Cardiac septum (tissue), 1 donor: ENCODE results near the gene GABBR1. TPM values are rescaled to one million over a fixed set of nuclear protein-coding genes. Genes with fewer than 3 reads are reported as not detected.

Experiments used
- DNase-seq: peaks from one replicate; pipeline ENCODE4 v3.0.0-alpha.2; 2020; ENCODE audit warnings: low spot score
- intact Hi-C: fragments of 100-400 bp; cut with DNase I; formaldehyde crosslinking; loops from one replicate; pipeline ENCODE4 v1.14.0; 2022
- total RNA-seq: library from RNA; stranded (reverse); fragmentation: NEBNext Ultra II Directional; extraction: Animal tissue kit (Norgen Biotek cat#: 25700); gene quantifications from one replicate; pipeline ENCODE4 v1.2.1, GENCODE V29; 2021
- donor health status: DM: no; HTN: no; CAD: no.

Gene GABBR1
- total RNA-seq, 1 donor from 2014 or later, result 29.5 TPM

GRCh38 chr6:29656157-29656556 is 23.2 kb upstream of the GABBR1 start:
- intact Hi-C loops, result no loop called here
- DNase-seq, result no peak

GRCh38 chr6:29655658-29656057 is 22.7 kb upstream of the GABBR1 start:
- no peak for DNase-seq
- intact Hi-C loops, result no loop called here

- intact Hi-C loops, result loop anchor here (5.0 kb wide), 1 partner anchor 99 kb away; no protein-coding TSS in a partner anchor
- no peak for DNase-seq
These were observed 20.6 kb upstream of the GABBR1 start for GRCh38 chr6:29653452-29654038.

DNA sequence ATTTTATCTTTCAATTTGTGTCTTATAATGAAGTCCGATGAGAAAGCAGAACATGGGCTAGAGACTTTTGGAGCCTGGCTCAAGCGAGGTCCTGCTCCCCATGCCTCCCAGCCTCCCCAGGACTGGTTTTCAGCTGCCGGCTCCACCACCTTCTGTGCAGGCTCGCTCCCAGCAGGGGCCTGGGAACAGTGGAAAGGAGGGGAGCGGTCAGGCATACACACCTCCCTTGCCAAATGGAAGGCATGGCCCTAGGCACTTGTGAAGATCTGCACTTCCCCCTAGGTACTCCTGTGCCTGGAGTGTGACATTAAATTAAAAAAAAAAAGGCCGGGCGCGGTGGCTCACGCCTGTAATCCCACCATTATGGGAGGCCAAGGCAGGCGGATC is 19.2 kb upstream of the GABBR1 start:
- DNase-seq, result no peak
- intact Hi-C loops, result loop anchor here (5.0 kb wide), 1 partner anchor 100 kb away; no protein-coding TSS in a partner anchor

- intact Hi-C loops, result loop anchor here (5.0 kb wide), 1 partner anchor 101 kb away; no protein-coding TSS in a partner anchor
These were observed 18.6 kb upstream of the GABBR1 start for GRCh38 chr6:29651413-29652197.

GRCh38 chr6:29649701-29650673 is 17.0 kb upstream of the GABBR1 start:
- intact Hi-C loops, result loop anchor here (2.0 to 5.0 kb wide), 2 partner anchors 35 to 102 kb away; no protein-coding TSS in a partner anchor
- peak; percentile 100 for DNase-seq

More at GRCh38 chr6:29651413-29652197, 18.6 kb upstream of the GABBR1 start:
- no peak for DNase-seq

GRCh38 chr6:29647927-29648642 is 15.1 kb upstream of the GABBR1 start:
- no peak for DNase-seq
- intact Hi-C loops, result loop anchor here (2.0 kb wide), 1 partner anchor 37 kb away; no protein-coding TSS in a partner anchor

DNA sequence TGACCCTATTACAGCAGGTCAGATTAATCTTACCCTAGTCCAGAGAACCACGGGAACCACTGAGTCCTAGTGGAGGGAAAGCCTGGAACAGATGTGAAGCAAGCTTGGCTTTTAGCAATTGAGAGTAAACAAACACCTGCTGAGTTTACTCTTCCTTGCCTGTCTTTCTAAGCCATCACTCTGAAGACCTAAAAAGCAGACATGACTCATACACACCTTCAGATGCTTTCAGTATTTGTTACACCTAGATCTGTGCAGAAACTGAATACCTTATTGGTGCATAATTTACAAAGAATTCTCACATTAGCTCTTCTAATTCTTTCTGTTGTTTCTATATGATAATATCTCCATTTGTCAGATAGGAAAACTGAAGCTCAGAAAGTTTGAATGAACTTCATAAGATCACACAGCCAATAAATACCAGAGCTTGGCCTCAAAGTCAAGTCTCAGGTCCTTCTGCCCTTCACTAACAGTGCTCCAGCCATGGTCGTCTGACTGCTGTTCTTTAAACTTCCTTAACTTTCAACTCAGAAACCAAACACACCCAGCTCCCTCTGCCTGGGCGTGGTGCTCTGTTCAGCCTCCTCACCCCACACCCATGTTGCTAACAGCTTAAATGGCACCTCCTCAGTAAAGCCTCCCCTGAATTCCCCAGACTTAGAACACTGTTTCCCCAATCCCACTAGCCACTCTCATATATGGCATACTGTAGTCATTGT is 8.6 kb upstream of the GABBR1 start:
- intact Hi-C loops, result no loop called here
- DNase-seq, result no peak

- DNase-seq, result no peak
- intact Hi-C loops, result no loop called here
These were observed 4.3 kb upstream of the GABBR1 start for GRCh38 chr6:29637247-29637646.

DNA sequence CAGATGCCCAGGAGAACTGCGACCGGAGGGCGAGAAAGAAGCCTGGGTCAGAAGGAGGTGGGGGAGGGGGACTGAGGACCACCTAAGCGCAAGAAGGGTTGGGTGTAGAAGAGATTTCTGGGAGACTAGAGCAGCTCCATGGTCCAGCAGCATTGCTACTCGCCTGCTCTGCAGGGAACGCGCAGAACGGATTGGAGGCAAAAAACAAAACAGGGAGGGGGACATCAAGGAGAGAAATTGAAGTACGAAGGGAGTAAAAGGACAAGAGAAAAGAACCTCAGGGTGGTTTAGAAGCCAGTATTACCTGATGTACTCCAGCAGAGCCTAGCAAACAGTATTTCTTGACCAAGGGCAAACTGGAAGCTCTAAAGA is 537 bp upstream of the GABBR1 start:
- no peak for DNase-seq
- intact Hi-C loops, result no loop called here

DNA sequence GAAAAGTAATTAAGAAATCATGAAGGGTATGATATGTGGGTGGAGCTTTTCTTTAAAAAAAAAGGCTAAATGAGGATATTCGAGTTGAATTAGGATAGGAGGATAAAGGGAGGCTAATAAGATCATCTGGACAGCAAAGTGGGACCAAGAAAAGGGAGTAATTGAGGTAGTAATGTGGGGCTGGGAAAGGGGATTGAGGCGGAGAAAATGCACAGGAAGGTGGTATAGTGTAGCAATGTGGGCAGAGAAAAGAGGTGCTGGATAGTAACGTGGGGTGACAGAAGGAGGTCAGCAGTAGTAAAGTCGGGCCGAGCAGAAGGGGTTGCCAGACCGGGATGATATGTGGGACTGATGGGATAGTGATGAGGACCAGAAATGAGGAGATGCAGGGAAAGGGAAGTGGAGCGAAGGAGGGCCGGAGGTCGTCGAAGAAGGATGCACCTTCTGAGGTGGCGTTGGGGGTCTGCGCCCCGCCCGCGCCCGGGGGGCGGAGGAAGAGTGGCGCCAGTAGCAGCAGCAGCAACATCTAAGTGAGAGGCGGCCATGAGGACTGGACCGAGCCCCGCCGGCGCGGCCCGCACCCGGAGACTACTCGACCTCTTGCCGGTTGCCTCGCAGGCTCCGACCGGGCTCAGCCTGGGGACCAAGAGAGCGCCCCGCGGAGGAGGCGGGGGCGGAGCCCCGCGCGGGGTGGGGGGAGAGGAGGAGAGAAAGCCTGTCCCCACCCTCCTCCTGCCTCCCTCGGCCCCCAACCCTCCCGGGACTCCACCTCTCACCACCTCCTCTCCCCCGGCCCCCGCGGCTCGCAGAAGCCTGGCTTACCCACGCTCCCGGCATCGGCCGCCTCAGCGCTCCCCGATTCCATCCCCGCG is 887 bp downstream of the GABBR1 start:
- intact Hi-C loops, result no loop called here
- peak; percentile 81 for DNase-seq

DNA sequence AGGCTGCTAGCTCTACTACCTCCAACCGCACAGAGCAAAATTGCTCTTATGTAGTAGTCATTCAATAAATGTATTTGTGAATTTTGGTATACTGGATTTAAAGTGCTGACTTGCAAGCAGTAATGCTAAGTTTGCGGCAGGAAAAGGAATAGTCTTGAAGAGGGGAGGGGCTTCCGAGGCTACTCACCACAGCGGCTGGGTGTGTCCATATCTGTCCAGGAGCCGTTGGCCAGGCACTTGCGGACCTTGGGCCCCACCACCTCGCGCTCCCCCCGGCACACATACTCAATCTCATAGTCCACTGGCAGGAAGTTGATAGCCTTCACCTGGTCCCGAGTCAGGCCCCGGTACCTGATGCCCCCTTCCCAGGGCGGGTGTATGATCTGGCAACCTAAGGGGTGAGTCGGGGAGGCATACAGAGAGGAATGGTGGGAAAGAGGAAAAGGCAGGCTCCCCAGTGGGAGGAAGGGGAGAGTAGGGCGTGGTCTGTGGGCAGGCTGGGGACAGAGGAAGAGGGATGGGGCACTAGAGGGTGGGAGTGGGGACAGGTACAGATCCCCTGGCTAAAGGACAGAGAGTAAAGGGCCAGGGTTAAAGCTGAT is 1.7 kb downstream of the GABBR1 start:
- intact Hi-C loops, result no loop called here
- no peak for DNase-seq

GRCh38 chr6:29630315-29630714 is 2.7 kb downstream of the GABBR1 start:
- intact Hi-C loops, result no loop called here
- DNase-seq, result no peak

- no peak for DNase-seq
- intact Hi-C loops, result no loop called here
These were observed 3.4 kb downstream of the GABBR1 start for GRCh38 chr6:29629571-29629970.

- DNase-seq, result peak; percentile 87
- intact Hi-C loops, result no loop called here
These were observed 4.3 kb downstream of the GABBR1 start for GRCh38 chr6:29628419-29629281.

DNA sequence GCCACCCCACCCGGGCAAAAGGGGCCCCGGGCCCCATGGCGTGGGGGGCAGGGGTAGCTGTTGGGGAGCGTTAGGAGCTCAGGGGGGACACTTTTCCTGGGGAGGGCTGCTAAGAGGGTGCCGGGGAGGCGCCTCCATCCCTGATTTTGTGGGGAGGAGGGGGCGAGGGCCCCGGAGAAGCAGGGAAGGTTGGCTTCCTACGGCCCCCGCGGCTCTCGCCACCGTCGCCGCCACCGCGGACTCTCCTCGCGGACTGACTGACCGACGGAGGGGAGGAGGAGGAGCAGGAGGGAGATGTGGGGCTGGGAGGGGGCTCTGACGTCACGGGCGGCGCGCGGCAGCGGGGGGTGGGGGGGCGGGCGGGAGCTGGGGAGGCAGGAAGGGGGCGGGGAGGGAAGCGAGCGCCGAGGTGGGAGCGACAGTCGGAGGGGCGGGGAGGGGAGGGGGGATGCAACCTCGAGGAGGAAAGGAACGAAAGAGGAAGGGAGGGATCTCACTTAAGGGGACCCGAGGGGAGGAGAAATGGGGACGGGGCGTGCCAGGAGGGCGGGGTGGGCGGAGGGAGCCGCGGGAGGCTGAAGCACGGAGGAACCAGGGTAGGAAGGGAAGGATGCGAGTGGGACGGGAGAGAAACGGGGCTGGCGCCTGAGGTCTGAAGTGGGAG is 5.1 kb downstream of the GABBR1 start:
- DNase-seq, result peak; percentile 84
- intact Hi-C loops, result no loop called here
